Pancreas (tissue), 10 donors: ENCODE data around the gene GAL3ST2. TPM values are rescaled to one million over a fixed set of nuclear protein-coding genes. Genes with fewer than 3 reads are reported as not detected.
A peak's percentile ranks its signal among the peaks of the same experiment; 100 is the strongest.

ENCODE experiments used
- ATAC-seq, 4 donors: fragments of 200-7000 bp; cut with Tn5 transposase; one replicate each; pipeline versions ENCODE4 v1.8.0 to v1.9.1; 2020; ENCODE audit warnings: mild to moderate bottlenecking in 4 of 4, moderate library complexity in 4 of 4
- DNase-seq, 6 donors: peaks; one replicate each; pipeline ENCODE4 v3.0.0-alpha.2; 2020
- FAIRE-seq: peaks from 2 replicates; lab custom pipeline; 2012; peaks lifted over from hg19 to GRCh38; lab: Jason Lieb, UNC
- H3K27ac ChIP-seq, 4 donors: fragments of 200-600 bp; sonication (generic); 1 replicate in 3 of 4; 2 replicates in 1 of 4; pipeline versions ENCODE4 v1.5.0 to v1.8.0; 2020
- H3K27me3 ChIP-seq, 4 donors: fragments of 200-600 bp; one replicate each; pipeline ENCODE4 v1.8.0; 2021
- H3K36me3 ChIP-seq, 3 donors: fragments of 200-600 bp; sonication (generic) in 1 of 3; one replicate each; pipeline versions ENCODE4 v1.5.0 to v1.8.0; 2020 to 2021
- H3K4me1 ChIP-seq, 3 donors: fragments of 200-600 bp; one replicate each; pipeline ENCODE4 v1.8.0; 2021
- H3K4me3 ChIP-seq, 4 donors: fragments of 200-600 bp; sonication (generic) in 2 of 4; one replicate each; pipeline versions ENCODE4 v1.5.0 to v1.8.0; 2020 to 2021
- H3K9me3 ChIP-seq, 4 donors: fragments of 200-600 bp; one replicate each; pipeline ENCODE4 v1.8.0; 2021
- WGBS, 2 donors: extraction: QIAGEN DNeasy Blood & Tissue Kit; methylation state at CpG; one replicate each; pipeline ENCODE4 v1.1.7; 2013; 5-methylcytosine and 5-hydroxymethylcytosine counted together
- intact Hi-C, 3 donors: fragments of 100-400 bp; cut with DNase I; formaldehyde crosslinking; loops; one replicate each; pipeline versions ENCODE4 v1.11.1 to v1.14.2; 2022
- polyA plus RNA-seq, 2 donors: library from polyadenylated mRNA; stranded (reverse); fragments of 200-250 nt; gene quantifications; one replicate each; pipeline ENCODE4 v1.2.3, GENCODE V29; 2013
- total RNA-seq, 6 donors: library from RNA; stranded (reverse); fragmentation: NEBNext Ultra II Directional in 4 of 6; extraction: Animal tissue kit (Norgen Biotek cat#: 25700) in 4 of 6; gene quantifications; one replicate each; pipeline versions ENCODE4 v1.2.1 to v1.2.4, GENCODE V29; 2021 to 2023
- TF ChIP-seq, protein P1 (sequence below), 4 donors: fragments of 200-600 bp; sonication (generic) in 3 of 4; IDR thresholded peaks; one replicate each; pipeline versions ENCODE4 v1.5.0 to v1.8.0; 2021; ENCODE audit warnings: antibody characterized with exemption in 4 of 4
- donor health status: healthy with polysubstance abuse.
- donor health status: DM: no; HTN: no; CAD: no; lungs with moderate emphysema.
- donor health status: DM: no; HTN: no; CAD: no.
- donor health status: control.
- donor health status: control.
- donor health status: Bipolar disorder and iron deficiency.
- donor health status: DM: yes; HTN: yes; CAD: no.
- donor health status: DM: no; HTN: no; CAD: no.
- donor health status: DM: no; HTN: no; CAD: no.
- donor health status: DM: yes; HTN: yes; CAD: no.

The GAL3ST2 gene
- total and polyA plus RNA-seq, 8 donors = not detected

DNA sequence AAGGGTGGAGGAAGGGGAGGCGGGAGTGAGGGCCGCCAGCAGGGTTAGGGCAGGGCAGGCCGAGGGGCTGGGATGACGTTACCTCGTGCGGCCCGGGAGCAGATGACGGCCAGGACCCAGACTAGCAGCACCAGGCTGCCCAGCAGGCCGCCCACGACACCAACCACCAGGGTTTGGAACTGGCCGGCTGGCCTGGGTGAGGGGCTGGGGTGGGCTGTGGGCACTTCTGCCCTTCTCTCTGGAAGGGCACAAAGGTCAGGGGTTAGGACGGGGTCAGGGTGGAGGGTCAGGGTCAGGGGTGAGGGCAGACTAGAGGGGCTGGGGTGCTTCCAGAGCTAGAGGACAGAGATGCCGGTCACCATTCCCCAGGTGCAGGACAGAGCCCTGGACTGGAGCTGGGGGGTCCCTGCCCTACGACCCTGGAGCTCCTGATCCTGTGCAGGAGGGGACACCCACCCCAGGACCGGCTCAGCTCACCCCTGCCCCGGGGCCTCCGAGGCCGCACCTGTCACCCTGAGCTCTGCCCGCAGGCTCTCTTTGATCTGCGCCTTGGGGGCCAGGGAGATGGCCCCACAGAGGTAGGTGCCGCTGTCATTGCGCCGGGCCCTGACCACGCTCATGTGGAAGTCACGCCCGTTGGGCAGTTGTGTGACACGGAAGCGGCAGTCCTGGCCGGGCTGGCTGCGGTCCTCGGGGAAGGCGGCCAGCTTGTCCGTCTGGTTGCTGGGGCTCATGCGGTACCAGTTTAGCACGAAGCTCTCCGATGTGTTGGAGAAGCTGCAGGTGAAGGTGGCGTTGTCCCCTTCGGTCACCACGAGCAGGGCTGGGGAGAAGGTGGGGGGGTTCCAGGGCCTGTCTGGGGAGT is 75.7 kb downstream of the GAL3ST2 start:
- TF ChIP-seq, protein P1, sequence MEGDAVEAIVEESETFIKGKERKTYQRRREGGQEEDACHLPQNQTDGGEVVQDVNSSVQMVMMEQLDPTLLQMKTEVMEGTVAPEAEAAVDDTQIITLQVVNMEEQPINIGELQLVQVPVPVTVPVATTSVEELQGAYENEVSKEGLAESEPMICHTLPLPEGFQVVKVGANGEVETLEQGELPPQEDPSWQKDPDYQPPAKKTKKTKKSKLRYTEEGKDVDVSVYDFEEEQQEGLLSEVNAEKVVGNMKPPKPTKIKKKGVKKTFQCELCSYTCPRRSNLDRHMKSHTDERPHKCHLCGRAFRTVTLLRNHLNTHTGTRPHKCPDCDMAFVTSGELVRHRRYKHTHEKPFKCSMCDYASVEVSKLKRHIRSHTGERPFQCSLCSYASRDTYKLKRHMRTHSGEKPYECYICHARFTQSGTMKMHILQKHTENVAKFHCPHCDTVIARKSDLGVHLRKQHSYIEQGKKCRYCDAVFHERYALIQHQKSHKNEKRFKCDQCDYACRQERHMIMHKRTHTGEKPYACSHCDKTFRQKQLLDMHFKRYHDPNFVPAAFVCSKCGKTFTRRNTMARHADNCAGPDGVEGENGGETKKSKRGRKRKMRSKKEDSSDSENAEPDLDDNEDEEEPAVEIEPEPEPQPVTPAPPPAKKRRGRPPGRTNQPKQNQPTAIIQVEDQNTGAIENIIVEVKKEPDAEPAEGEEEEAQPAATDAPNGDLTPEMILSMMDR (IDR thresholded peaks at IDR 0.05) = no peak
- intact Hi-C loops = no loop called here
- no peak overlapping the region for H3K27ac ChIP-seq
- H3K36me3 ChIP-seq = no peaks in the 10 kb centered on the region
- 88 to 93% methylated on average over 38 to 39 of the region's 39 CpGs for WGBS, 2 donors
- no peaks in the 10 kb centered on the region for H3K27me3 ChIP-seq
- H3K4me3 ChIP-seq = no peak overlapping the region
- peak in 4 of 6 donors; percentile 3 to 74 (median 39) for DNase-seq
- H3K9me3 ChIP-seq = no peaks in the 10 kb centered on the region
- no peaks in the 10 kb centered on the region for H3K4me1 ChIP-seq
- FAIRE-seq = no peak
- ATAC-seq = no peak

DNA sequence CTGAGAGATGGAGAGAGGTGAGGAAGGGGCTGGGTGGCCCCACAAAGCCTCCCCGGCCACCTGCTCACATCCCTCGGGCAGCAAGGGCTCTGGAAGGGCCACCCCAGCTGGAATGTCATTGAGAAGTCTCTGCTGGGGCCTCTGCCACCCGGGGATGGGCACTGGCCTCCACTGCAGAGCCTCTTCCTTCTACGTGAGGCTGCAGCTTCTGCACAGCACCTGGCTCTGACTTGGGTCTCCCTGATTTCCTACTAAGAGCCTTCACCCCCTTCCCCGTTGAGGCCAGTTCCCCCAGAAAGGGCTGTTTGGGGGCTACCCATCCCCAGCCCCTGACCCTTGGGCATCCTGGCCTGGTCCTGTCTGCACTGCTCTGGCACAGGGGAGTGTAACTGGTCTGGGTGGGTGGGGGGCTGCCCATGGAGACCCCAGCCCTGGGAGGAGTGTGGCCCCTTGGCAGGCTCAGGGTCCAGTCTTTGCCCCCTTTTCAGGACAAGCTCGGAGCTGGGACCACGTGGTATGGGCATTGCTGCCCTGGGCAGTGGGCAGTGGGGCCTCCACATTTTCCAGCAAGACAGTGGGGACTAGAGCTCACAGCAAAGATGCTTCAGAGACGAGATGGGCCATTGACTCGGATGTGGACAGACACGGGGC is 76.5 kb downstream of the GAL3ST2 start:
- Histone ChIP-seq H3K4me3 (no peak overlapping the region), H3K27ac (no peak overlapping the region), H3K9me3 (no peaks in the 10 kb centered on the region), H3K4me1 (no peaks in the 10 kb centered on the region), H3K36me3 (no peaks in the 10 kb centered on the region), H3K27me3 (no peaks in the 10 kb centered on the region)
- 82 to 86% methylated on average over 10 of the region's 10 CpGs for WGBS, 2 donors
- no peak for ATAC-seq
- TF ChIP-seq, protein P1 (IDR thresholded peaks at IDR 0.05) = no peak
- FAIRE-seq = no peak
- peak in 4 of 6 donors; percentile 6 to 57 (median 34) for DNase-seq
- intact Hi-C loops = no loop called here

Other genes with a start within 250 kb of the GAL3ST2 start
- gene BOK, start 218.1 kb upstream of the GAL3ST2 start, total RNA-seq = 10 to 100 TPM in 5 of 6 donors, 1 to 10 TPM in 1; 10.0 to 24.8 (median 12.6) TPM
- gene BOK, start 218.1 kb upstream of the GAL3ST2 start, polyA plus RNA-seq = 10 to 100 TPM; 10.1 to 11.5 TPM
- 10 to 100 TPM; 22.4 to 28.7 (median 25.8) TPM for gene THAP4, start 139.7 kb upstream of the GAL3ST2 start, total RNA-seq
- 10 to 100 TPM; 37.4 to 42.9 TPM for gene THAP4, start 139.7 kb upstream of the GAL3ST2 start, polyA plus RNA-seq
- 10 to 100 TPM; 22.8 to 65.2 (median 30.4) TPM for gene ATG4B, start 139.1 kb upstream of the GAL3ST2 start, total RNA-seq
- gene ATG4B, start 139.1 kb upstream of the GAL3ST2 start, polyA plus RNA-seq = 100 to 1,000 TPM in 1 of 2 donors, 10 to 100 TPM in 1; 64.6 to 107 TPM
- gene DTYMK, start 90.0 kb upstream of the GAL3ST2 start, total RNA-seq = 1 to 10 TPM; 3.7 to 9.4 (median 7.0) TPM
- gene DTYMK, start 90.0 kb upstream of the GAL3ST2 start, polyA plus RNA-seq = 10 to 100 TPM in 1 of 2 donors, 1 to 10 TPM in 1; 9.8 to 11.0 TPM
- 10 to 100 TPM; 14.1 to 28.1 (median 20.7) TPM for gene ING5, start 74.8 kb upstream of the GAL3ST2 start, total RNA-seq
- 10 to 100 TPM; 42.8 to 63.9 TPM for gene ING5, start 74.8 kb upstream of the GAL3ST2 start, polyA plus RNA-seq
- gene D2HGDH, start 42.2 kb upstream of the GAL3ST2 start, total RNA-seq = 10 to 100 TPM; 14.9 to 30.5 (median 20.6) TPM
- gene D2HGDH, start 42.2 kb upstream of the GAL3ST2 start, polyA plus RNA-seq = 100 to 1,000 TPM in 1 of 2 donors, 10 to 100 TPM in 1; 93.1 to 116 TPM
- not detected for gene NEU4, start 32.4 kb downstream of the GAL3ST2 start, total RNA-seq
- gene NEU4, start 32.4 kb downstream of the GAL3ST2 start, polyA plus RNA-seq = under 1 TPM; 0.31 to 0.42 TPM
- gene PDCD1, start 82.1 kb downstream of the GAL3ST2 start, total RNA-seq = under 1 TPM in 5 of 6 donors, not detected in 1; 0.14 to 0.63 (median 0.29) TPM
- under 1 TPM; 0.09 to 0.23 TPM for gene PDCD1, start 82.1 kb downstream of the GAL3ST2 start, polyA plus RNA-seq
- gene RTP5, start 92.9 kb downstream of the GAL3ST2 start, total RNA-seq = not detected
- under 1 TPM; 0.02 to 0.19 TPM for gene RTP5, start 92.9 kb downstream of the GAL3ST2 start, polyA plus RNA-seq